ENCODE measurements around the gene ATP13A5. TPM values are rescaled to one million over a fixed set of nuclear protein-coding genes. Genes with fewer than 3 reads are reported as not detected.

The ATP13A5 gene
- total RNA-seq, 1 experiment from 2014 or later = not detected

- Histone ChIP-seq H3K27me3 (replicated peaks; ENCODE audit: insufficient read depth, low read depth, low read length, poor library complexity) (no peaks in the 10 kb centered on the region), H3K9me3 (ENCODE audit: low read depth, low read length, poor library complexity, severe bottlenecking) (peaks cover 7% of the 10 kb centered on the region), H3K4me3 (ENCODE audit: low read depth, low read length, poor library complexity, severe bottlenecking) (no peak overlapping the region), H3K4me1 (ENCODE audit: insufficient read depth, low read length, poor library complexity, severe bottlenecking) (peaks cover 6% of the 10 kb centered on the region), H3K36me3 (ENCODE audit: insufficient read depth, low read length, poor library complexity, severe bottlenecking) (no peaks in the 10 kb centered on the region), H3K27ac (ENCODE audit: low read depth, low read length, poor library complexity, severe bottlenecking) (no peak overlapping the region)
- CTCF ChIA-PET = no interaction called here
- BruUV-seq (replicated peaks) = no TSS peak
- POLR2A ChIA-PET (ENCODE audit: low non-redundant PET) = no interaction called here
- TF ChIP-seq, protein P1, sequence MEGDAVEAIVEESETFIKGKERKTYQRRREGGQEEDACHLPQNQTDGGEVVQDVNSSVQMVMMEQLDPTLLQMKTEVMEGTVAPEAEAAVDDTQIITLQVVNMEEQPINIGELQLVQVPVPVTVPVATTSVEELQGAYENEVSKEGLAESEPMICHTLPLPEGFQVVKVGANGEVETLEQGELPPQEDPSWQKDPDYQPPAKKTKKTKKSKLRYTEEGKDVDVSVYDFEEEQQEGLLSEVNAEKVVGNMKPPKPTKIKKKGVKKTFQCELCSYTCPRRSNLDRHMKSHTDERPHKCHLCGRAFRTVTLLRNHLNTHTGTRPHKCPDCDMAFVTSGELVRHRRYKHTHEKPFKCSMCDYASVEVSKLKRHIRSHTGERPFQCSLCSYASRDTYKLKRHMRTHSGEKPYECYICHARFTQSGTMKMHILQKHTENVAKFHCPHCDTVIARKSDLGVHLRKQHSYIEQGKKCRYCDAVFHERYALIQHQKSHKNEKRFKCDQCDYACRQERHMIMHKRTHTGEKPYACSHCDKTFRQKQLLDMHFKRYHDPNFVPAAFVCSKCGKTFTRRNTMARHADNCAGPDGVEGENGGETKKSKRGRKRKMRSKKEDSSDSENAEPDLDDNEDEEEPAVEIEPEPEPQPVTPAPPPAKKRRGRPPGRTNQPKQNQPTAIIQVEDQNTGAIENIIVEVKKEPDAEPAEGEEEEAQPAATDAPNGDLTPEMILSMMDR (conservative IDR thresholded peaks at IDR 0.05; ENCODE audit: low read depth, low read length) = no peak
- no peak for TF ChIP-seq EZH2 (IDR thresholded peaks at IDR 0.05; ENCODE audit: borderline replicate concordance, low read depth, low read length, poor library complexity, severe bottlenecking)
- no peak for DNase-seq (ENCODE audit: low spot score)
- intact Hi-C loops (cut with micrococcal nuclease; ENCODE audit: unreplicated experiment) = no loop called here
These were observed 135.0 kb downstream of the ATP13A5 start for GRCh38 chr3:193243571-193243970.

GRCh38 chr3:193241716-193242115 is 136.8 kb downstream of the ATP13A5 start:
- ChIA-PET POLR2A (ENCODE audit: low non-redundant PET) (no interaction called here), CTCF (interaction anchor here (0.6 kb wide), 1 partner anchor 1661 kb away, joined by 3 read pairs; no protein-coding TSS in a partner anchor)

DNA sequence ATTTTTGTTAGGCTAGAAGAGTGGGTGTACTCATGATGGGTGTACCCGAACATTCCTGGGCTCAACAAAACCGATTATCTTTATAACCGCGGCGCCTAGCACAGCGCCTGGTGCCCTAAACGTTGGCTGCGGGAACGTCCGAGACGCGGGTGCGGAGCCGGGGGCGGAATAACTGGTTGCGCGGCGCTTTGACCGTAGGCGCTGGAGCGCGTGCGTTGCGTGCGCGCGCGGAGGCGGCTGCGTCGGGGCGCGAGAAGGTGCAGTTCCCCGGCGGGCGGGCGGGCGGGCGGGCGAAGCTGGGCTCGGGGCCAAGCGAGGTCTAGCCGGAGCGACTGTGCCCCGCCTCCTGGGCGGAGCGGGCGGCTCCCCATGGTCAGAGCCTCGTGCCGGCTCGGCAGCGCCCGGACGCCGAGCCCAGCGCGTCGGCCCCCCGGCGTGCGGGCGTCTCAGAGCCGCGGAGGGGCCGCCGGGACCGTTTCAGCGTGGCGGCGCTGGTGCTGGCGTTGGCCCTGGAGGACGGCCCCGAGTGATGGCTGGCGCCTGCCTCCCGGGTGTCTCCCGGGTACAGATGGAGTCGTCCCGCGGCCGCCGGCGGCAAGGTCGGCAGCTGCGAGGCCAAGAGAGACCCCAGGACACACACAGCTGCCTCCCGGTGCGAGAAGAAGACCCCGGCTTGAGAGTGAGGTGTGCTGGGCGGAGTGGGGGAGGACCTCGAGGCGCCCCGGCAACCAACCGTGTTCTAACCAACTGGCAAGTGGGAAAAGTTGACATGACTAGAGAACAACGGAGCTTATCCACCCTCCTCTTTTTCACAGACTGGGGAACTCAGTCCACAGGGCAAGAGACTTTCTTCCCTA is 137.5 kb downstream of the ATP13A5 start, which contains the start of gene PLAAT1:
TSS of gene PLAAT1 (plus strand) at position 373 of the 857 bp plus-strand sequence. CDS start 14,429 bp downstream, outside the sequence.
- POLR2A ChIA-PET (ENCODE audit: low non-redundant PET) = no interaction called here

More at GRCh38 chr3:193241716-193242115, 136.8 kb downstream of the ATP13A5 start:
- peak overlapping the region; percentile 45 for H3K4me3 ChIP-seq (ENCODE audit: low read depth, low read length, poor library complexity, severe bottlenecking)
- no peak for DNase-seq (ENCODE audit: low spot score)
- H3K27ac ChIP-seq (ENCODE audit: low read depth, low read length, poor library complexity, severe bottlenecking) = no peak overlapping the region
- peaks cover 6% of the 10 kb centered on the region for H3K4me1 ChIP-seq (ENCODE audit: insufficient read depth, low read length, poor library complexity, severe bottlenecking)
- intact Hi-C loops (cut with micrococcal nuclease; ENCODE audit: unreplicated experiment) = no loop called here
- TF ChIP-seq EZH2 (IDR thresholded peaks at IDR 0.05; ENCODE audit: borderline replicate concordance, low read depth, low read length, poor library complexity, severe bottlenecking) = no peak
- TF ChIP-seq, protein P1 (conservative IDR thresholded peaks at IDR 0.05; ENCODE audit: low read depth, low read length) = no peak
- no peaks in the 10 kb centered on the region for H3K9me3 ChIP-seq (ENCODE audit: low read depth, low read length, poor library complexity, severe bottlenecking)
- no peaks in the 10 kb centered on the region for H3K36me3 ChIP-seq (ENCODE audit: insufficient read depth, low read length, poor library complexity, severe bottlenecking)
- no TSS peak for BruUV-seq (replicated peaks)
- H3K27me3 ChIP-seq (replicated peaks; ENCODE audit: insufficient read depth, low read depth, low read length, poor library complexity) = no peaks in the 10 kb centered on the region

More for the DNA sequence above, 137.5 kb downstream of the ATP13A5 start, which contains the start of gene PLAAT1:
- Histone ChIP-seq H3K36me3 (ENCODE audit: insufficient read depth, low read length, poor library complexity, severe bottlenecking) (no peaks in the 10 kb centered on the region), H3K27ac (ENCODE audit: low read depth, low read length, poor library complexity, severe bottlenecking) (no peak within 1 kb of the TSS), H3K4me1 (ENCODE audit: insufficient read depth, low read length, poor library complexity, severe bottlenecking) (peaks cover 6% of the 10 kb centered on the region), H3K9me3 (ENCODE audit: low read depth, low read length, poor library complexity, severe bottlenecking) (no peaks in the 10 kb centered on the region), H3K4me3 (ENCODE audit: low read depth, low read length, poor library complexity, severe bottlenecking) (peak within 1 kb of the TSS; percentile 45), H3K27me3 (replicated peaks; ENCODE audit: insufficient read depth, low read depth, low read length, poor library complexity) (no peaks in the 10 kb centered on the region)
- CTCF ChIA-PET = interaction anchor here (0.6 kb wide), 1 partner anchor 1660 kb away, joined by 3 read pairs; no protein-coding TSS in a partner anchor
- intact Hi-C loops (cut with micrococcal nuclease; ENCODE audit: unreplicated experiment) = no loop called here
- TF ChIP-seq, protein P1 (conservative IDR thresholded peaks at IDR 0.05; ENCODE audit: low read depth, low read length) = no peak
- TF ChIP-seq EZH2 (IDR thresholded peaks at IDR 0.05; ENCODE audit: borderline replicate concordance, low read depth, low read length, poor library complexity, severe bottlenecking) = no peak
- peak; percentile 83 for DNase-seq (ENCODE audit: low spot score)
- no TSS peak for BruUV-seq (replicated peaks)
